HG02642 (cell line): ENCODE measurements around the gene SPINK4.

ENCODE experiments used
- ATAC-seq: cut with Tn5 transposase; IDR thresholded peaks from one replicate; pipeline ENCODE4 v1.9.1; 2021; ENCODE audit warnings: mild to moderate bottlenecking; ENCODE audit not compliant: unreplicated experiment, poor library complexity

SPINK4 gene

DNA sequence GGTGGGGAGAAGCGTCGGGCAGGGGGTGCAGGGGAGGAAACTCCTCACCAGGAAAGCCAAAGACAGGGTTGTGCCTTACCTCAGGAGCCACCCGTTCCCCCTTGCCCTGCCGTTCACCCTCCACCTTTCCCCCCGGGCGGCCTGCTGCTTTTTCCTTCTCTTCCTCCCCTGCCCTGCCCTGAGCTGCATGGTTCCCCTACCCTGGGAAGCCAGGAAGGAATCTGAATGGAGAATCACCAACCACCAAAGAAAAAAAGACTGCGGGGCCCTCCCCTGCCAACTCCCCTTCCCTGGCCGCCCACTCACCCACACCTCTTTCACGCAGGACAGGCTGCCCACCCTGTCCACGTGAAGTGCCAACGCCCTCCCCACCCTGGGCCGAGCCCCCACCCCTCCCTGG is 49.5 kb downstream of the SPINK4 start:
- ATAC-seq: no peak

DNA sequence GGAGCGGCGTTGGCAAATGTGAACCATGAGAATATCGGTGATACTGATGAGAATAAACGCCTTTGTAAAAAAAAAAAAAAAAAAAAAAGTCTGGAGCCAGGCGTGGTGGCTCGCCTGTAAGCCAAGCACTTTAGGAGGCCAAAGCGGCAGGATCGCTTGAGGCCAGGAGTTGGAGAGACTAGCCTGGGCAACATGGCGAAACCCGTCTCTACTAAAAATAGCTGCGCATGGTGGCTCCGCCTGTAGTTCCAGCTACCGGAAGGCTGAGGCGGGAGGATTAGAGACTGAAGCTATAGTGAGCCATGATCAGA is 49.9 kb downstream of the SPINK4 start:
- no peak for ATAC-seq

DNA sequence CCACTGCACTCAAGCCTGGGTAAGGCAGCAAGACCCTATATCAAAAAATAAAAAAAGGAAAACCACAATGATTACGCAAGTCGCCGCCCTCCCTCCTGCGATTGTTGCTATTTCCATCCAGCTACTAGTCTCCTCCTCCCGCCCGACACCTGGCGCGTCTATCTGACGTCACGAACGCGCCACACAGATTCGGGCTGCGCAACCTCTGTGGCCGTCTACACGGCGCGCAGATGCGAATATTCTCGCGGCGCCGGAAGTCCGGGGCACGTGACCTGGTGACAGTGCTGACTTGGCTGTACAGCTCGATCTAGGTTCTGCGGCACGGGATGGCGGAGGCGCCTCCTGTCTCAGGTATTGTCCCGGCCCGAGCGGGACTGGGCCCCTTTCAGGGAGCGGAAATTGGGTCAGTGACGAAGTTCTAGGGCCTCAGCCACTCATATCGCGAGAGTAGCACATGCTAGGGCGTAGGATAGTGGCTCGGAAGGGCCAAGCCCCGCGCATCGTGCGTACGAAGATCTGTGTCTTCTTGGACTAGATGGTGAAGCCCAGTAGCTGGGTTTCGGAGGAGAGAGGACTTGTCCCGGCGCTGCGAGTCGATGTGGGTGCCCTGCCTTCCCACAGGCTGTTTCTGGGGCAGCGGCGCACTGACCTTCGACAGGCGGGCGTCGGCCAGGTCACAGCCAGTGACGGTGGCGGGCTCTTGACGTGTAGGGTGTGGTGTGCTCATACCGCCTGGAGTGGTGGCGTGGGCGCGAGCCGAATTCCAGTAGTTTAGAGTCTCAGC is 50.5 kb downstream of the SPINK4 start, which contains the start of gene NFX1:
TSS of gene NFX1 (plus strand) at position 270 of the 784 bp plus-strand sequence. CDS start at position 327, 57 bp downstream.
- peak; percentile 87 for ATAC-seq

DNA sequence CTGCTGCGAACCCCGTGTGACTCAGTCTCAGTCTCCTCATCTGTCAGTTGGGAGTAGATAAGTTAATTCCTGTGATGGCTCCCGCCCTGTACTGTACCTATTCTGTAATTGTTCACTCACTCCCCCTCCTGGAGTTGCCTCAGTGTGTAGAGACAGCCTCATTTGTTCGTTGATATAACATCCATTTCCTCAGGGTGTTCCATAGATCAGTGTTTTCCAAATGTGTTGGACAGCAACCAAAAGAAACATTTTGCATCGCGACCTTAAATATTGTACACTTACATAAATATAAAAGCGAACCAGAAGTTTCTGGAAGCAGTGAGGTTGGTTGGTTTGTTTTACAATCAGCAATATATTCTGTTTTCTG is 51.0 kb downstream of the SPINK4 start:
- ATAC-seq: no peak

DNA sequence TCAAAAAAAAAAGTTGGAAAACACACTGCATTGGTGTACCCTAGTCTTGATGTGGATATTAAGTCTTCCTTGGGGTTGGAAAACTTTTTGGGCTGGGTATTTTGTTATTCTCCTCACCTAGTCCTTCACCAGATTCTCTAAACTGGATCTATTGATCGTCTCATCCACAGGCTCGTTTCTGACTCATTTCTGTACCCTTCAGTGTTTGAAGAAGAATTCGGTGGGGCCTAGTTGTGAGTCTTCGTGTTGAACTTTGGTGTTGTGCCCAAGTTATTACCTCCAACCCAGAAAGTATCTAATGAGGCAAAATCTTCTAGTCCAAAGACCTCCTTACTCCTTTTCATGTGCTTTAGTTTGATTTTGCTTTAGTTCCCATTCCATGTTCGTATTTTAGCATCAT is 51.9 kb downstream of the SPINK4 start:
- no peak for ATAC-seq

DNA sequence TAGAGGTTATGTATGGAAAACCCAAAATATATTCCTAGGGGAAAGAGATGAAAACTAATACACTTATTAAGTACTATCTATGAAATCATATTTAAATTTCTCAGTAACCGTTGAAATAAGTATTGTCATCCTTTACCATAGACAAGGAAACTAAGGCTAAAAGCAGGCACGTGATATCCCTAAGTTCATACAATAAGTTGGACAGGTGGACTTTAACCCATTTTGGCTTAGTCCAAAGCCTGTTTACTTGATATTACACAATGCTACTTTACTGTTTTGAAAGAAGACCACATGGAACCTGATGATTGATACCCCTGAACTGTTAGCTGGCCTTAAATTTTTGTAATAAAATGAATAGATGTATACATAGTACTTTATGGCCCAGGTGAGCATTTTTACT is 53.8 kb downstream of the SPINK4 start:
- no peak for ATAC-seq

DNA sequence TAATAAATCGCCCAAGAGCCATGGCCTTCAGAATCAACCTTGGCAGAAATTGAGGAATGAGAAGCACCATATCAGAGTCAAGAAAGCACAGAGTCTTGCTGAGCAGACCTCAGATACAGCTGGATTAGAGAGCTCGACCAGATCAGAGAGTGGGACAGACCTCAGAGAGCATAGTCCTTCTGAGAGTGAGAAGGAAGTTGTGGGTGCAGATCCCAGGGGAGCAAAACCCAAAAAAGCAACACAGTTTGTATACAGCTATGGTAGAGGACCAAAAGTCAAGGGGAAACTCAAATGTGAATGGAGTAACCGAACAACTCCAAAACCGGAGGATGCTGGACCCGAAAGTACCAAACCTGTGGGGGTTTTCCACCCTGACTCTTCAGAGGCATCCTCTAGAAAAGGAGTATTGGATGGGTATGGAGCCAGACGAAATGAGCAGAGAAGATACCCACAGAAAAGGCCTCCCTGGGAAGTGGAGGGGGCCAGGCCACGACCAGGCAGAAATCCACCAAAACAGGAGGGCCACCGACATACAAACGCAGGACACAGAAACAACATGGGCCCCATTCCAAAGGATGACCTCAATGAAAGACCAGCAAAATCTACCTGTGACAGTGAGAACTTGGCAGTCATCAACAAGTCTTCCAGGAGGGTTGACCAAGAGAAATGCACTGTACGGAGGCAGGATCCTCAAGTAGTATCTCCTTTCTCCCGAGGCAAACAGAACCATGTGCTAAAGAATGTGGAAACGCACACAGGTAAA is 54.9 kb downstream of the SPINK4 start:
- ATAC-seq: no peak

DNA sequence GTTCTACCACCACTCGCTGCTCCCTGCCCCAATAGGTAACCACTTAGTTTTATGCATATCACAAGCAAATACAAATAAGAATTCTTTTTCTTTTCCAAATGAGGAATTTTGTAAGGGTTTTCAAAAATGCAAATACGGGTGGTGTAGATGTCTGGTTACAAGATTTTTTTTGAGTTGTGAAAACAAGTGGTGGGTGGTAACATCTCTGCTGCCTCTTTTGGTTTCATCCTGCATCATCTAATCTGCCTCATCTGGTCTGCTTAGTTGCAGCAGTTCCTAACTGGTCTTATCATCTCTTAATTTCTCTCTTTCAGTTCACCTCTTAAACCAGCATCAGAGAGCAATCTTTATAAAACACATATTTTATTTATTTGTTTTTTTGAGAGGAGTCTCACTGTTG is 55.6 kb downstream of the SPINK4 start:
- peak; percentile 31 for ATAC-seq

DNA sequence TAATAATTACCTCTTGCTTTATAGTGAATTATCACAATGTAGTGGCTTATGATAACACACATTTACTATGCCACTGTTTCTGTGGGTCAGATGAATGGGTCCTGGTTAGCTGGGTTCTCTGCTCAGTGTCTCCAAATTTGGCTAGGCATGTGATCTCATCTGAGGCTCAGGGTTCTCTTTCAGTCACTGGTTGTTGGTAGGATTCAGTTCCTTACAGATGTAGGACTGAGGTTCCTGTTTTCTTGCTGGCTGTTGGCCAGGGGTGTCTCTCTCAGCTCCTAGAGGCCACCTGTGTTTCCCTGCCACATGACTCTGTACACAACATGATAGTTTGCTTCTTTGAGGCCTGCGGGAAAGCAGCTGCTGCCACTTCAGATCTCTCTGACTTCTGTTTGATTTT is 57.5 kb downstream of the SPINK4 start:
- ATAC-seq: peak; percentile 92
